WTC11 (cell line): ENCODE measurements around the gene GATAD2A.

Experiments
- SP1 ChIP-seq: sonication (generic); formaldehyde crosslinking; conservative IDR thresholded peaks from 2 replicates; pipeline ENCODE4 v1.8.1; 2022; ENCODE audit warnings: missing genetic modification reagents
- TF ChIP-seq, protein P1 (sequence below): sonication (generic); formaldehyde crosslinking; IDR thresholded peaks from 2 replicates; pipeline ENCODE4 v1.8.0; 2022; ENCODE audit warnings: mild to moderate bottlenecking, missing genetic modification reagents
- TF ChIP-seq, protein P2 (sequence below): fragments of 200-600 bp; IDR thresholded peaks from 2 replicates; pipeline ENCODE4 v1.8.0; 2022; ENCODE audit warnings: antibody characterized with exemption

- TF ChIP-seq, protein P1, sequence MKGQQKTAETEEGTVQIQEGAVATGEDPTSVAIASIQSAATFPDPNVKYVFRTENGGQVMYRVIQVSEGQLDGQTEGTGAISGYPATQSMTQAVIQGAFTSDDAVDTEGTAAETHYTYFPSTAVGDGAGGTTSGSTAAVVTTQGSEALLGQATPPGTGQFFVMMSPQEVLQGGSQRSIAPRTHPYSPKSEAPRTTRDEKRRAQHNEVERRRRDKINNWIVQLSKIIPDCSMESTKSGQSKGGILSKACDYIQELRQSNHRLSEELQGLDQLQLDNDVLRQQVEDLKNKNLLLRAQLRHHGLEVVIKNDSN: no peak
- TF ChIP-seq SP1 (CRISPR knock-in tag): no peak
- TF ChIP-seq, protein P2, sequence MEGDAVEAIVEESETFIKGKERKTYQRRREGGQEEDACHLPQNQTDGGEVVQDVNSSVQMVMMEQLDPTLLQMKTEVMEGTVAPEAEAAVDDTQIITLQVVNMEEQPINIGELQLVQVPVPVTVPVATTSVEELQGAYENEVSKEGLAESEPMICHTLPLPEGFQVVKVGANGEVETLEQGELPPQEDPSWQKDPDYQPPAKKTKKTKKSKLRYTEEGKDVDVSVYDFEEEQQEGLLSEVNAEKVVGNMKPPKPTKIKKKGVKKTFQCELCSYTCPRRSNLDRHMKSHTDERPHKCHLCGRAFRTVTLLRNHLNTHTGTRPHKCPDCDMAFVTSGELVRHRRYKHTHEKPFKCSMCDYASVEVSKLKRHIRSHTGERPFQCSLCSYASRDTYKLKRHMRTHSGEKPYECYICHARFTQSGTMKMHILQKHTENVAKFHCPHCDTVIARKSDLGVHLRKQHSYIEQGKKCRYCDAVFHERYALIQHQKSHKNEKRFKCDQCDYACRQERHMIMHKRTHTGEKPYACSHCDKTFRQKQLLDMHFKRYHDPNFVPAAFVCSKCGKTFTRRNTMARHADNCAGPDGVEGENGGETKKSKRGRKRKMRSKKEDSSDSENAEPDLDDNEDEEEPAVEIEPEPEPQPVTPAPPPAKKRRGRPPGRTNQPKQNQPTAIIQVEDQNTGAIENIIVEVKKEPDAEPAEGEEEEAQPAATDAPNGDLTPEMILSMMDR: no peak
Observed at GRCh38 chr19:19500975-19501644, 95.6 kb downstream of the GATAD2A start.
